NCI-H1436 (cell line): Measurements from ENCODE around the gene FAM20C.
A peak's percentile ranks its signal among the peaks of the same experiment; 100 is the strongest.
"Not testable (repeated sequence)": the region's sequence is repeated elsewhere in the genome, so short reads cannot be mapped to it uniquely, and the experiment has no call there.

Source experiments
- DNase-seq: peaks from one replicate; lab custom pipeline; 2025; lab: John Stamatoyannopoulos, UW

The FAM20C gene

GRCh38 chr7:192701-193480 is 520 bp downstream of the FAM20C start:
- DNase-seq: no peak

GRCh38 chr7:193481-194251 is 1.3 kb downstream of the FAM20C start:
- DNase-seq: no peak

GRCh38 chr7:194252-195009 is 2.1 kb downstream of the FAM20C start:
- no peak for DNase-seq

DNA sequence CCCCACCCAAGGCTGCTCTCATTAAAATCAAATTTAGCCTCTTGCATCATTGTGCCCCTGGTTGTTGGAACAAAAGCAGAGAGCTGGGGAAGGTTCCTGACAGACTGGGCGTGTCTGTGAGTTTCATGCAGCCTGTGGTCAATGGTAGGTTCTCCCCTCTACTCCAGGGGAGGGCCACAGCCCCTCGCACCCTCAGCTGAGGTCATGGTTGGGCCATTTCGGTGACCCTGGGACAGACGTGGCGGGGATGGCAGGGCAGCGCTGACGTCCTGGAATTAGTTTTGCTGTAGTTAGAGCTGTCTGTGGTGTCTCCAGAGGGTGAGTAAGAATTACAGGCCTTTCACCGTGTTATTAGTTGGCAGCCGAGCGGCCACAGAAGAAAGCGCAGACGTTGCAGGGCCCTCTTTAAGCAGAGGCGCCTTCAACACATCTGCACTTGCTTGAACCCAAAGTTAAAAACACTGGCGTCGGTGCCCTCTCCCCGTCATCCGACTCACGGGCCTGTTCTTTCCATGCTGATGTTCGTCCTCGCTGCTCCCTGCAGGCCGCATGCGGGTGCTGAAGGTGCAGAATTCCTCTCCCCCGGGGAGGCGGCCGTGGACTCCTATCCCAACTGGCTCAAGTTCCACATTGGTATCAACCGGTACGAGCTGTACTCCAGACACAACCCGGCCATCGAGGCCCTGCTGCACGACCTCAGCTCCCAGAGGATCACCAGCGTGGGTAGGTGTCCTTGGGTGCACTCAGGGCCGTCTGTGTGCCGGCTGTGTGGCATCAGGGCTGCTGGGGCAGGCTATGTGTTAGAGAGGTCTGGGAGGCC is 2.8 kb downstream of the FAM20C start:
- no peak for DNase-seq

GRCh38 chr7:195830-196128 is 3.4 kb downstream of the FAM20C start:
- no peak for DNase-seq

DNA sequence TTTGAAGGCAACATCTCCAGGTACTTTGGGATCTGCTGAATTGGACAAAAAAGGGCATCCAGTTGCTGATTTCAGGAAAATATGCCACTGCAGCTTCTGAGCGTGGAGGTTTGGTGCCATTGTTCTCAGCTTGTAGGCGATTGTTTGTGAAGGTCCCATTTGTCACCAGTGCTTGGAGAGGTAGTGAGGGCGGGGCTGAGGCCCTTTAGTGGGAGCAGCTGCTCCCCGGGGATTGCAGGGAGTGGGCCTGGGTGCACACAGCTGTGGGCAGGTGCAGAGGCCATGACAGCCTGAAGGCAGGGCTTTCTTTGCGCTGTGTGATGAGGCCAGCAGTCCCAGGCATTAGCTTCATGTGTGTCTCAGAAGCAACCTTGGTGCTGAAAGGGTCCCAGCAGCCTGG is 3.9 kb downstream of the FAM20C start:
- DNase-seq: peak; percentile 27

DNA sequence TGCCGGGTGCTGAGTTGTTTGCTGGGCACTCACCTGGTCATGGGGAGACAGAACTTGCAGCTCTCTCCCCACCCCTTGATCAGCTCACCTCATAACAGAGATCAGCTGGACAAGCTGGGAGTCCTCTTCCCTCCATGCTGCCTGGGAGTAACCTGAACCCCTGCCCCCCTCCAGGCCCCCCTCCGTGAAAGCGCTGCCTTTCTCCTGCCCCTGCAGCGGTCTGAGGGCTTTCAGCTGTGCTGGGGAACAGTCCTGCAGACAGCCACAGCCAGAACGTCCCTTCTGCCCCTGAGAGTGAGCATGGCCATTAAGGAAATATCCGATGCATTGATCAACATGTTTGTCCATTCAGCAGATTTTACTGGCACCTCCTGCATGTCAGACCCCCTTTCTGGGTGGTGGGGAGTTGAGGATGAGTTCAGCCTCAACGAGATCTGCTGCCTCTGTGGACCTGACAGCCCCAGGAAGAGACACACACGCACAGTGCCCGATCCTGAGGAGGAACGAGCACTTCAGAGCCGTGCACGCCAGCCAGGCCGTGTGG is 4.5 kb downstream of the FAM20C start:
- no peak for DNase-seq

- no peak for DNase-seq
Observed at GRCh38 chr7:197413-198335, 5.3 kb downstream of the FAM20C start.

GRCh38 chr7:199483-200249 is 7.3 kb downstream of the FAM20C start:
- DNase-seq: no peak

GRCh38 chr7:200290-200689 is 7.9 kb downstream of the FAM20C start:
- no peak for DNase-seq

DNA sequence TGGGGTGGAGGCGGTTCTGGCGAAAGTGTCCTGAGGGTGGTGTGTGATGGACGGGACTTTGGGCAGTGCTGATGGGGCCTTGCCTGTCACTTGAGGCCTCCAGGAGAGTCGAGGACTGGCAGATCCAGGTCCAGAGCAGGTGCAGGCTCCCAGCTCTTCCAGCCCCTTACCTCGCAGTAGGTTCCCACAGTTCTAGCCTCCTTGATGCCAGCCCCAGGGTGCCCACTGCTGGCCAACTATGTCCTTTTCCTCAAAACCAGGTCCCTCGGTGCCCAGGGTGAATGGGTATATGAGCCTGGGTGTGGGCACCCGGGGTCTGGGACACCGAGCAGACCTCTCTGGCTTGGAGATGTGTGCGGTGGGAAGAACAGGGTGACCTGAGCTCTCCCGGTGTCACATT is 8.3 kb downstream of the FAM20C start:
- DNase-seq: no peak

- DNase-seq: no peak
Observed at GRCh38 chr7:204326-204725, 12.0 kb downstream of the FAM20C start.

- DNase-seq: no peak
Observed at GRCh38 chr7:205115-206010, 13.0 kb downstream of the FAM20C start.

GRCh38 chr7:206351-206750 is 14.0 kb downstream of the FAM20C start:
- not testable (repeated sequence) for DNase-seq

- no peak for DNase-seq
Observed at GRCh38 chr7:207418-208129, 15.2 kb downstream of the FAM20C start.

- DNase-seq: no peak
Observed at GRCh38 chr7:208130-208673, 15.8 kb downstream of the FAM20C start.

GRCh38 chr7:208816-209215 is 16.4 kb downstream of the FAM20C start:
- no peak for DNase-seq

GRCh38 chr7:209416-209815 is 17.0 kb downstream of the FAM20C start:
- no peak for DNase-seq
